Activated gamma-delta T cell (primary cell): Measurements from ENCODE around the gene ARMC3.
"Not testable (repeated sequence)": the region's sequence is repeated elsewhere in the genome, so short reads cannot be mapped to it uniquely, and the experiment has no call there.

Experiments used
- DNase-seq: peaks from one replicate; lab custom pipeline; 2025; lab: John Stamatoyannopoulos, UW

ARMC3 gene

GRCh38 chr10:22927166-22927565 lies 687 bp upstream of the ARMC3 start:
- DNase-seq: no peak

- not testable (repeated sequence) for DNase-seq
Observed at GRCh38 chr10:22929053-22929452, 1.2 kb downstream of the ARMC3 start.

GRCh38 chr10:22931948-22932347 lies 4.1 kb downstream of the ARMC3 start:
- DNase-seq: no peak

GRCh38 chr10:22932626-22933370 lies 4.9 kb downstream of the ARMC3 start:
- DNase-seq: no peak

- DNase-seq: no peak
Observed at GRCh38 chr10:22934726-22935125, 6.9 kb downstream of the ARMC3 start.

GRCh38 chr10:22942437-22942836 lies 14.6 kb downstream of the ARMC3 start:
- no peak for DNase-seq

- no peak for DNase-seq
Observed at GRCh38 chr10:22945934-22946673, 18.3 kb downstream of the ARMC3 start.

- DNase-seq: no peak
Observed at GRCh38 chr10:22954970-22955369, 27.1 kb downstream of the ARMC3 start.

- no peak for DNase-seq
Observed at GRCh38 chr10:22958338-22958737, 30.5 kb downstream of the ARMC3 start.

GRCh38 chr10:22959292-22959691 lies 31.4 kb downstream of the ARMC3 start:
- no peak for DNase-seq

- DNase-seq: no peak
Observed at GRCh38 chr10:22959950-22960349, 32.1 kb downstream of the ARMC3 start.

- DNase-seq: no peak
Observed at GRCh38 chr10:22962817-22963216, 35.0 kb downstream of the ARMC3 start.

- DNase-seq: no peak
Observed at GRCh38 chr10:22969704-22970103, 41.9 kb downstream of the ARMC3 start.

- DNase-seq: no peak
Observed at GRCh38 chr10:22976534-22976933, 48.7 kb downstream of the ARMC3 start.

- no peak for DNase-seq
Observed at GRCh38 chr10:22977751-22978150, 49.9 kb downstream of the ARMC3 start.

- DNase-seq: no peak
Observed at GRCh38 chr10:22978287-22978686, 50.4 kb downstream of the ARMC3 start.

GRCh38 chr10:22978918-22979317 lies 51.1 kb downstream of the ARMC3 start:
- DNase-seq: no peak

GRCh38 chr10:22980822-22981221 lies 53.0 kb downstream of the ARMC3 start:
- no peak for DNase-seq

- DNase-seq: no peak
Observed at GRCh38 chr10:22984066-22984465, 56.2 kb downstream of the ARMC3 start.

GRCh38 chr10:22986771-22987542 lies 59.1 kb downstream of the ARMC3 start:
- DNase-seq: no peak

GRCh38 chr10:22988581-22989360 lies 60.9 kb downstream of the ARMC3 start:
- no peak for DNase-seq

- no peak for DNase-seq
Observed at GRCh38 chr10:22990443-22990842, 62.6 kb downstream of the ARMC3 start.
